GM21526 (cell line): ENCODE data around the gene METTL22.

Experiments
- ATAC-seq: cut with Tn5 transposase; IDR thresholded peaks from one replicate; pipeline ENCODE4 v1.9.1; 2021; ENCODE audit warnings: moderate library complexity; ENCODE audit not compliant: unreplicated experiment, low FRiP score

Gene METTL22

DNA sequence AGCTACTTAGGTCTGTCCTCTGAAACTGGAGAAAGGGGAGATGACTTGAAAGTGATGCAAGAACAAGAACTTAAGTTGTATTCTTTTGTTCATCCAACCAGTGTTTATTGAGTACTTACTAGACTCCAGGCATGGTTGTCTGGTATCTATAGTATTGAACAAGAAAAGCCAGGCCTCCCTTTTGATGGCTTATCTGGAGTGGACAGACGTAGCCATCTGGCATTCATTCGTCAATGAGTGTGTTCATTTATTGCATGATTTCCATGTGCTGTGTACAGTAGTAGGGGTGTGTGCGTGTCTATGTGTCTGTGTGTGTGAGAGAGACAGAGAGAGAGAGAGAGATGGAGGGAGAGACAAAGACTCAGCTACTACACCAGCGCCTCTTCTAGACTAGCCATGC, 62.1 kb downstream of the METTL22 start:
- no peak for ATAC-seq

DNA sequence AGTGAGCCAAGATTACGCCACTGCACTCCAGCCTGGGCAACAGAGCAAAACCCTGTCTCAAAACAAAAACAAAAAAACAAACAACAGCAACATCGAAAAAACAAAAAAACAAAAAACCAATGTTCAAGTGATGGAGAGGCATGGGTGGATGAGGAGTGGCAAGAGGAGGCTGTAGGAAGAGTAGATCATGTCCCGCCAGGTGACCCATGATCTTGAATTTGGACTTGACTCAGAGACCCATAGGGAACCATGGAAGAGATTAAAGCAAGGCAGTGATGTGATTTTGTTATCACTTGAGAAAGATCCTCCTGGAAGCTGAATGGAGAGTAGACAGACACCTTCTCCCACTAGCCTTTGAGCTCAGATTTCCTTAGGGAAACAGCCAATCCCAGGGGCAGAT, 64.1 kb downstream of the METTL22 start:
- no peak for ATAC-seq

DNA sequence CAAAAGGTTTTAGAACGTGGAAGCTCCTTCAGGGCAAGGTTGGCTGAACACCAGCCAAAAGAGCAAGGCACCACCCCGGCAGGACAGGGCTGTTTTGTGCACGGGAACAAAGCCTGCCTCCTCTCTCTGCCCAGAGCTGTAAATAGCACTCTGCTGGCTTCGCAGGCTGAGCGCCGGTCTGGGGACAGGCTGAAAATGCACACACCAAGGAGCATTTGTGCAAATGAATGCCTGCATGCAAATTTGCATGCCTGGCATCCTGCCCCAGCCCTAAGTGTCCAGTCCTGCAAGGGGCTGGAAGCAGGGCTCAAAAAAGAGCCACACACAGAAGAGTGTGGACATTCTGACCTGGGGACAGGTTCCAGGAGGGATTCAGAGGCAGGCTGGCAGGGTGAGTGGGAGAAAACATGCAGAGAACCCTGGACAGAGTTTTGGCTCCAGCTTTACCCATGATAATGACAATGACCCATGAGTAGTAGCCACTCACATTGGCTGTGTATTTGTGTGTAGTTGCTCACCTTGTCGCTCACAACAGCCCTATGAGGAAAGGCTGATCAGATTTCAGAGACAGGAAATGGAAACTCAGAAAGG, 64.6 kb downstream of the METTL22 start:
- no peak for ATAC-seq

GRCh38 chr16:8686879-8687278, 65.4 kb downstream of the METTL22 start:
- no peak for ATAC-seq

GRCh38 chr16:8689686-8690085, 68.2 kb downstream of the METTL22 start:
- no peak for ATAC-seq

DNA sequence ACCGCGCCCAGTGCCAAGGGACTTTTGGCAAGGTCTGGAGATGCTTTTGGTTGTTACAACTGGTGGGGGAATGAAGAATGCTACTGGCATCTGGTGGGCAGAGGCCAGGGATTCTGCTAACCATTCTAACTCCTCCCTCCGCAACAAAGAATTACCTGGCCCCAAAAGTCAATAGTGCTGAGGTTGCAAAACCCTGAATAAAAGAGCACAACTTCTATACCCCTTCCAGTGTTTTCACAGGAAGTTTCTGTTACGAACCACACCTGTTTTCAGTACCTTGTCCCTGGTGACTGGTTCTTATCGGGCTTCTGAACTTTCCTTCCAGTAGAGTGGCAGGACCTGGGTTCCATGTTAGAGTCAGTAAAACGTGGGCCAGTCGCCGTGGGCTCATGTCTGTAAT, 70.2 kb downstream of the METTL22 start:
- ATAC-seq: no peak

DNA sequence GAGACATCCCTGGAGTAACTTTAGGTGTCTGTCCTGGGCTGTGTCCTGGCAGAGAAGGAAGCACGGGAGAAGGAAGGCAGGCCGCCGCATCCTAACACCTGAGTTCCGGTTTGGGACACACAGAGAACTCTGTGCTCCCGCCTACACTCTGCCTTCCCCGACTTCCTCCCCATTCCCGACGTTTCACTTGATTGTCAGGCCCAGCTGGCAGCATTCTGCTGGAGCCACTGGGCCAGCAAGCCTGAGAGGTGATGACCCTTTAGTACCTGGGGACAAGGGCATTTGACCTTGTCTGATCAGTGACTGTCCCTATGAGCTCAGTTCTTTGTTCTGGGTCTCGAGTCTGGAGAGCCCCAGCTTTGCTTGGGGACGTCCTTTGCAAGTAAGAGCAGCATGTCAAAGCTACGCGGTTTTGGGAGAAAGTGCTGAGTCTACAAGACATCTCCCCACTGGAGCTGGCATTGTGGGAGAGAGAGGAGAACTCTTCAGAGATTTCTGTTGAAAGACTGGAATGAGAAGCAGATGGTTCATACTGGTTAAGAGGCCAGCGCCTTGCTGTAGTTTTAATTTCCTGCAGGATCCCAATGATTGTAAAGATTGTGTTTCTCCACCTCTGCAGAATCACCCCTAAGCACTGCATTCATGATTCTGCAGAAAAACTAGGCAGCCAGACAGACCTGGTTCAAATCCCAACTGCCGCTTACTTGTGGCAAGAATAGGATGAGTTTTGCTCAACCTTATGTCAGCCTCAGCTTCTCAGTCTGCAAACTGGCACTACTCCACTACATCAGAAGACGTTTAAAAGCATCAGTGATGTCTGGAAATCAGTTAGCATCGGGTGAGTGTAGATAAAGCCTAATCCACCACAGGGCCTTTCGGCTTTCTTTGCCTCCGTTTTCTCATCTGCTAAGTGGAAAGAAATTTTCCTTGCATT, 73.6 kb downstream of the METTL22 start:
- ATAC-seq: no peak

- ATAC-seq: no peak
Measured at GRCh38 chr16:8696880-8697279, 75.4 kb downstream of the METTL22 start.

DNA sequence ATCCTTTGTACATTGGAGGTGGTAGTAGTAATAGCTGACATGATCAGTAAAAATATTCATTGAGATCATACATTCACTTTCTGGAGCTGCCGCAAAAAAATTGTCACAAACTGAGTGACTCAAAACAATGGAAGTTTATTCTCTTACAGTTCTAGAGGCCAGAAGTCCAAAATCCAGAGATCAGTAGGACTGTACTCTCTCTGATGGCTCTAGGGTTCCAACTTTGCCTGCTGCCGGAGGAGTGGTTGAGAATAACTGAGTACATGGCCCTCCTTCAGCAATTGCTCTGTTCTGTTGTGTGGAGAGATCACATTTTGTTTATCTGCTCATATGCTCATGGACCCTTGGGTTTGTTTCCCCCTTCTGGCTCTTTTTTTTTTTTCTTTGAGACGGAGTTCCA, 76.5 kb downstream of the METTL22 start:
- ATAC-seq: no peak
